SK-N-SH (cell line): Measurements from ENCODE around the gene TSPAN13. TPM values are rescaled to one million over a fixed set of nuclear protein-coding genes. Genes with fewer than 3 reads are reported as not detected.

Experiments used
- CTCF ChIA-PET: fragments of 300-600, 350-600 bp; formaldehyde crosslinking; extraction: SDS; loops from one replicate; lab custom pipeline; 2021; lab: Yijun Ruan, JAX
- POLR2A ChIA-PET: fragments of 350-600 bp; sonication (Branson Sonifier 250); formaldehyde crosslinking; extraction: SDS; loops from one replicate; lab custom pipeline; 2020; ENCODE audit warnings: antibody characterized with exemption, inconsistent platforms; lab: Yijun Ruan, JAX
- DNase-seq: peaks from one replicate; pipeline ENCODE4 v3.0.0; 2012
- H2AFZ ChIP-seq: fragments of 200-600 bp; sonication (generic); 2 replicates; pipeline ENCODE4 v1.8.1; 2016; ENCODE audit warnings: antibody characterized with exemption, mild to moderate bottlenecking, low read depth
- H3F3A ChIP-seq: fragments of 200-600 bp; sonication (generic); replicated peaks from 2 replicates; pipeline ENCODE3; 2016; ENCODE audit warnings: antibody characterized with exemption, mild to moderate bottlenecking; ENCODE audit not compliant: insufficient read depth
- H3K27ac ChIP-seq, 2 experiments: fragments of 200-500 bp in 1 of 2; fragments of 200-600 bp in 1 of 2; sonication (Bioruptor generic) in 1 of 2; sonication (generic), shearing (Covaris generic) in 1 of 2; 2 replicates each; pipeline versions ENCODE4 v1.5.1 to v1.6.1; 2014 to 2016; ENCODE audit warnings: low read depth in 2 of 2, inconsistent platforms in 1 of 2, low read length in 1 of 2, mild to moderate bottlenecking in 1 of 2, mixed read lengths in 1 of 2
- H3K27me3 ChIP-seq: fragments of 200-600 bp; sonication (generic), shearing (Covaris generic); 2 replicates; pipeline ENCODE4 v1.6.1; 2016; ENCODE audit warnings: mixed run types; ENCODE audit not compliant: insufficient read depth
- H3K36me3 ChIP-seq, 2 experiments: fragments of 200-500 bp in 1 of 2; fragments of 200-600 bp in 1 of 2; sonication (Bioruptor generic) in 1 of 2; sonication (generic) in 1 of 2; replicated peaks in 1 of 2; 2 replicates each; pipeline versions ENCODE3 to v1.5.1; 2014 to 2016; ENCODE audit warnings: low read length in 1 of 2, mild to moderate bottlenecking in 1 of 2; ENCODE audit not compliant: insufficient read depth in 2 of 2, control insufficient read depth in 1 of 2
- H3K4me1 ChIP-seq, 2 experiments: fragments of 200-500 bp in 1 of 2; fragments of 200-600 bp in 1 of 2; sonication (Bioruptor generic) in 1 of 2; sonication (generic), shearing (Covaris generic) in 1 of 2; 2 replicates each; pipeline versions ENCODE4 v1.5.1 to v1.6.1; 2014 to 2016; ENCODE audit warnings: low read depth in 1 of 2, low read length in 1 of 2, mixed run types in 1 of 2; ENCODE audit not compliant: insufficient read depth in 2 of 2, control insufficient read depth in 1 of 2
- H3K4me2 ChIP-seq: fragments of 200-600 bp; sonication (generic), shearing (Covaris generic); 2 replicates; pipeline ENCODE4 v1.6.1; 2017; ENCODE audit warnings: mixed run types
- H3K4me3 ChIP-seq, 2 experiments: fragments of 200-500 bp in 1 of 2; fragments of 200-600 bp in 1 of 2; sonication (Bioruptor generic) in 1 of 2; sonication (generic), shearing (Covaris generic) in 1 of 2; 2 replicates each; pipeline versions ENCODE4 v1.5.1 to v1.8.1; 2014 to 2016; ENCODE audit warnings: low read depth in 2 of 2, inconsistent platforms in 1 of 2, low read length in 1 of 2, mild to moderate bottlenecking in 1 of 2, mixed read lengths in 1 of 2, moderate library complexity in 1 of 2
- H3K79me2 ChIP-seq: fragments of 200-600 bp; sonication (generic); 2 replicates; pipeline ENCODE4 v1.8.1; 2017; ENCODE audit warnings: mild to moderate bottlenecking; ENCODE audit not compliant: insufficient read depth
- H3K9ac ChIP-seq: fragments of 200-600 bp; sonication (generic); 2 replicates; pipeline ENCODE4 v1.6.1; 2017; ENCODE audit warnings: mixed run types
- H3K9me2 ChIP-seq: fragments of 200-600 bp; sonication (generic); 2 replicates; pipeline ENCODE4 v1.6.1; 2017; ENCODE audit warnings: mixed run types
- H3K9me3 ChIP-seq: fragments of 200-600 bp; sonication (generic); 2 replicates; pipeline ENCODE4 v1.6.1; 2017; ENCODE audit warnings: mixed run types, mild to moderate bottlenecking, moderate library complexity
- H4K20me1 ChIP-seq: fragments of 200-600 bp; sonication (generic); 2 replicates; pipeline ENCODE4 v1.6.1; 2017; ENCODE audit warnings: mild to moderate bottlenecking, mixed run types; ENCODE audit not compliant: insufficient read depth
- ELF1 ChIP-seq: IDR thresholded peaks from 2 replicates; pipeline ENCODE4 v1.4.0; 2012
- EP300 ChIP-seq, 2 experiments: IDR thresholded peaks; 2 replicates each; pipeline versions ENCODE4 v1.4.0 to v1.6.1; 2012; ENCODE audit warnings: borderline replicate concordance in 1 of 2, low read depth in 1 of 2, low read length in 1 of 2
- FOXJ3 ChIP-seq: sonication (generic); formaldehyde crosslinking; IDR thresholded peaks from 2 replicates; pipeline ENCODE4 v1.5.1; 2020; ENCODE audit warnings: mild to moderate bottlenecking, missing genetic modification reagents
- FOXM1 ChIP-seq: IDR thresholded peaks from 2 replicates; pipeline ENCODE4 v1.4.0; 2012; ENCODE audit warnings: low read depth, mild to moderate bottlenecking
- GABPA ChIP-seq: IDR thresholded peaks from 2 replicates; pipeline ENCODE4 v1.4.0; 2012; ENCODE audit warnings: low read depth, mild to moderate bottlenecking
- NRF1 ChIP-seq: IDR thresholded peaks from 2 replicates; pipeline ENCODE4 v1.6.1; 2012; ENCODE audit warnings: low read depth, mild to moderate bottlenecking, low read length
- RAD21 ChIP-seq: IDR thresholded peaks from 2 replicates; pipeline ENCODE4 v1.6.1; 2012; ENCODE audit warnings: mild to moderate bottlenecking, low read length
- RFX5 ChIP-seq: IDR thresholded peaks from 2 replicates; pipeline ENCODE4 v1.6.1; 2012; ENCODE audit warnings: mild to moderate bottlenecking, improper control_type of control experiment, low read length
- RXRA ChIP-seq: IDR thresholded peaks from 2 replicates; pipeline ENCODE4 v1.4.0; 2012; ENCODE audit warnings: low read depth, mild to moderate bottlenecking, borderline replicate concordance
- SIN3A ChIP-seq: IDR thresholded peaks from 2 replicates; pipeline ENCODE4 v1.6.1; 2012; ENCODE audit warnings: low read depth, mild to moderate bottlenecking, low read length, moderate library complexity, borderline replicate concordance
- TAF1 ChIP-seq: IDR thresholded peaks from 2 replicates; pipeline ENCODE4 v1.6.1; 2012; ENCODE audit warnings: low read depth, mild to moderate bottlenecking, low read length, moderate library complexity, borderline replicate concordance
- TEAD4 ChIP-seq: IDR thresholded peaks from 2 replicates; pipeline ENCODE4 v1.4.0; 2012; ENCODE audit warnings: mild to moderate bottlenecking, borderline replicate concordance; ENCODE audit not compliant: insufficient read depth
- YY1 ChIP-seq: IDR thresholded peaks from 2 replicates; pipeline ENCODE4 v1.4.0; 2012; ENCODE audit warnings: low read depth, mild to moderate bottlenecking
- WGBS: methylation state at CpG from one replicate; pipeline ENCODE4 v1.1.6; 2017; ENCODE audit warnings: low lambda C conversion rate; 5-methylcytosine and 5-hydroxymethylcytosine counted together
- polyA plus RNA-seq, 3 experiments: library from polyadenylated mRNA; depleted of rRNA; stranded (reverse); fragments of >200 nt; gene quantifications; 2 replicates each; pipeline ENCODE4 v1.2.3, GENCODE V29; 2012
- TF ChIP-seq, protein P1 (sequence below): IDR thresholded peaks from 2 replicates; pipeline ENCODE4 v1.4.0; 2012; ENCODE audit warnings: low read depth, borderline replicate concordance
- TF ChIP-seq, protein P2 (sequence below): IDR thresholded peaks from 2 replicates; pipeline ENCODE4 v1.6.1; 2012; ENCODE audit warnings: mild to moderate bottlenecking, low read depth, low read length, moderate library complexity
- TF ChIP-seq, protein P3 (sequence below): fragments of 200-600 bp; sonication (generic); IDR thresholded peaks from 2 replicates; pipeline ENCODE4 v1.6.1; 2017; ENCODE audit warnings: antibody characterized with exemption, mild to moderate bottlenecking, moderate library complexity
- TF ChIP-seq, protein P4 (sequence below): IDR thresholded peaks from 2 replicates; pipeline ENCODE4; 2012

TSPAN13 gene
- polyA plus RNA-seq, 1 of the 3 experiments (the other 2 are of a cell fraction): 0.26 TPM

DNA sequence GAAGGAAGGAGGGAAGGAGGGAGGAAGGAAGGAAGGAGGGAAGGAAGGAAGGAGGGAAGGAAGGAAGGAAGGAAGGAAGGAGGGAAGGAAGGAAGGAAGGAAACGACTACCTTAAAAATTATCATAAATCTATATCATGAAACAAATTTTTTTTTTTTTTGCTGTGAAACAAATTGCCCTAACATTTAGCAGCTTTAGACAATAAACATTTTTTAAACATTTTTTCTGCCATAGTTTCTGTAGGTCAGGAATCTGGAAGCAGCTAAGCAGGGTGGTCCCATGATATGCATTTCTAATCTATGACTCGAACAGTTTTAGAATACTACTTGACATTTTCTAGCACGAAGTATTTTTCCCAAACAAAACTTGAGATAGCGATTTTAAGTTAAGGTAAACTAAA is 42.9 kb upstream of the TSPAN13 start:
- Histone ChIP-seq H3K4me2 (no peak overlapping the region), H3K79me2 (no peaks in the 10 kb centered on the region), H3K27me3 (no peaks in the 10 kb centered on the region), H2AFZ (no peak overlapping the region), H3K9me3 (no peaks in the 10 kb centered on the region), H3K27ac (no peak overlapping the region), H3K36me3 (peaks cover 11 to 15% of the 10 kb centered on the region in 2 experiments), H3F3A (peaks cover 12% of the 10 kb centered on the region), H3K4me1 (peaks cover 0 to 25% of the 10 kb centered on the region in 2 experiments; a peak in 2 of 4 replicates), H3K9ac (no peak overlapping the region), H3K4me3 (no peak overlapping the region), H3K9me2 (no peaks in the 10 kb centered on the region), H4K20me1 (no peaks in the 10 kb centered on the region)
- no peak for TF ChIP-seq ELF1
- no peak for TF ChIP-seq SIN3A
- TF ChIP-seq YY1: no peak
- TF ChIP-seq RXRA: no peak
- no peak for TF ChIP-seq FOXJ3 (CRISPR knock-in tag)
- no peak for TF ChIP-seq GABPA
- POLR2A ChIA-PET: no interaction called here
- DNase-seq: no peak
- CTCF ChIA-PET: interaction anchor here (0.7 kb wide), 1 partner anchor 177 kb away, joined by 3 read pairs; no protein-coding TSS in a partner anchor
- WGBS: 89% methylated on average over 4 of the region's 4 CpGs

DNA sequence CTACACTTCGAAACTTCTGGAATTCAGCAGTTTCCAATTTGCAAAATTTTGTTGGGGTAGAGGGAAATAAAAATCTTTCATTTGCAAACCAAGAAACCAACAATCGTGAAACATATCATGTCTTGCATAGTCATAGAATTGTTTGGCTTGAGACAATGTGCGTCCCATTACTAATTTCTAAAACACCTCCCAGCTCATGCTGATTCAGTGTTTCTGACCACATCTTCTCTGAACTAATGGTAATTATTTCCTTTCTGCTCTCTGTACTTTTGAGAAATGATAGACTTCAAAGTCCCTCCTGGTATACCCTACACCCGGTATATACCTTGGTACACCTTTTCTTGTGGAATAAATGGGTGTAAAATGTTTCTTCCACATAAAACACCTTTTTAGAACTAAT is 41.8 kb upstream of the TSPAN13 start:
- H3K27ac ChIP-seq: no peak overlapping the region
- H3K4me3 ChIP-seq: no peak overlapping the region
- no peaks in the 10 kb centered on the region for H3K9me3 ChIP-seq
- no peak overlapping the region for H2AFZ ChIP-seq
- H3K79me2 ChIP-seq: no peaks in the 10 kb centered on the region
- H3K4me1 ChIP-seq: peaks cover 0 to 25% of the 10 kb centered on the region in 2 experiments; a peak in 2 of 4 replicates
- H3K27me3 ChIP-seq: no peaks in the 10 kb centered on the region
- peaks cover 12% of the 10 kb centered on the region for H3F3A ChIP-seq
- H3K36me3 ChIP-seq: peaks cover 4 to 5% of the 10 kb centered on the region in 2 experiments
- POLR2A ChIA-PET: no interaction called here
- TF ChIP-seq GABPA (no peak), TEAD4 (no peak), FOXM1 (no peak), EP300 (IDR thresholded peaks at IDR 0.05; ENCODE audit: borderline replicate concordance in 1 of 2, low read depth in 1 of 2, low read length in 1 of 2) (no peak), RXRA (no peak), FOXJ3 (CRISPR knock-in tag) (no peak), RFX5 (no peak), YY1 (no peak), RAD21 (no peak), NRF1 (no peak), TAF1 (no peak)
- TF ChIP-seq, protein P1, sequence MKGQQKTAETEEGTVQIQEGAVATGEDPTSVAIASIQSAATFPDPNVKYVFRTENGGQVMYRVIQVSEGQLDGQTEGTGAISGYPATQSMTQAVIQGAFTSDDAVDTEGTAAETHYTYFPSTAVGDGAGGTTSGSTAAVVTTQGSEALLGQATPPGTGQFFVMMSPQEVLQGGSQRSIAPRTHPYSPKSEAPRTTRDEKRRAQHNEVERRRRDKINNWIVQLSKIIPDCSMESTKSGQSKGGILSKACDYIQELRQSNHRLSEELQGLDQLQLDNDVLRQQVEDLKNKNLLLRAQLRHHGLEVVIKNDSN: no peak
- TF ChIP-seq, protein P2, sequence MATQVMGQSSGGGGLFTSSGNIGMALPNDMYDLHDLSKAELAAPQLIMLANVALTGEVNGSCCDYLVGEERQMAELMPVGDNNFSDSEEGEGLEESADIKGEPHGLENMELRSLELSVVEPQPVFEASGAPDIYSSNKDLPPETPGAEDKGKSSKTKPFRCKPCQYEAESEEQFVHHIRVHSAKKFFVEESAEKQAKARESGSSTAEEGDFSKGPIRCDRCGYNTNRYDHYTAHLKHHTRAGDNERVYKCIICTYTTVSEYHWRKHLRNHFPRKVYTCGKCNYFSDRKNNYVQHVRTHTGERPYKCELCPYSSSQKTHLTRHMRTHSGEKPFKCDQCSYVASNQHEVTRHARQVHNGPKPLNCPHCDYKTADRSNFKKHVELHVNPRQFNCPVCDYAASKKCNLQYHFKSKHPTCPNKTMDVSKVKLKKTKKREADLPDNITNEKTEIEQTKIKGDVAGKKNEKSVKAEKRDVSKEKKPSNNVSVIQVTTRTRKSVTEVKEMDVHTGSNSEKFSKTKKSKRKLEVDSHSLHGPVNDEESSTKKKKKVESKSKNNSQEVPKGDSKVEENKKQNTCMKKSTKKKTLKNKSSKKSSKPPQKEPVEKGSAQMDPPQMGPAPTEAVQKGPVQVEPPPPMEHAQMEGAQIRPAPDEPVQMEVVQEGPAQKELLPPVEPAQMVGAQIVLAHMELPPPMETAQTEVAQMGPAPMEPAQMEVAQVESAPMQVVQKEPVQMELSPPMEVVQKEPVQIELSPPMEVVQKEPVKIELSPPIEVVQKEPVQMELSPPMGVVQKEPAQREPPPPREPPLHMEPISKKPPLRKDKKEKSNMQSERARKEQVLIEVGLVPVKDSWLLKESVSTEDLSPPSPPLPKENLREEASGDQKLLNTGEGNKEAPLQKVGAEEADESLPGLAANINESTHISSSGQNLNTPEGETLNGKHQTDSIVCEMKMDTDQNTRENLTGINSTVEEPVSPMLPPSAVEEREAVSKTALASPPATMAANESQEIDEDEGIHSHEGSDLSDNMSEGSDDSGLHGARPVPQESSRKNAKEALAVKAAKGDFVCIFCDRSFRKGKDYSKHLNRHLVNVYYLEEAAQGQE: no peak
- TF ChIP-seq, protein P3, sequence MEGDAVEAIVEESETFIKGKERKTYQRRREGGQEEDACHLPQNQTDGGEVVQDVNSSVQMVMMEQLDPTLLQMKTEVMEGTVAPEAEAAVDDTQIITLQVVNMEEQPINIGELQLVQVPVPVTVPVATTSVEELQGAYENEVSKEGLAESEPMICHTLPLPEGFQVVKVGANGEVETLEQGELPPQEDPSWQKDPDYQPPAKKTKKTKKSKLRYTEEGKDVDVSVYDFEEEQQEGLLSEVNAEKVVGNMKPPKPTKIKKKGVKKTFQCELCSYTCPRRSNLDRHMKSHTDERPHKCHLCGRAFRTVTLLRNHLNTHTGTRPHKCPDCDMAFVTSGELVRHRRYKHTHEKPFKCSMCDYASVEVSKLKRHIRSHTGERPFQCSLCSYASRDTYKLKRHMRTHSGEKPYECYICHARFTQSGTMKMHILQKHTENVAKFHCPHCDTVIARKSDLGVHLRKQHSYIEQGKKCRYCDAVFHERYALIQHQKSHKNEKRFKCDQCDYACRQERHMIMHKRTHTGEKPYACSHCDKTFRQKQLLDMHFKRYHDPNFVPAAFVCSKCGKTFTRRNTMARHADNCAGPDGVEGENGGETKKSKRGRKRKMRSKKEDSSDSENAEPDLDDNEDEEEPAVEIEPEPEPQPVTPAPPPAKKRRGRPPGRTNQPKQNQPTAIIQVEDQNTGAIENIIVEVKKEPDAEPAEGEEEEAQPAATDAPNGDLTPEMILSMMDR: no peak
- TF ChIP-seq, protein P4, sequence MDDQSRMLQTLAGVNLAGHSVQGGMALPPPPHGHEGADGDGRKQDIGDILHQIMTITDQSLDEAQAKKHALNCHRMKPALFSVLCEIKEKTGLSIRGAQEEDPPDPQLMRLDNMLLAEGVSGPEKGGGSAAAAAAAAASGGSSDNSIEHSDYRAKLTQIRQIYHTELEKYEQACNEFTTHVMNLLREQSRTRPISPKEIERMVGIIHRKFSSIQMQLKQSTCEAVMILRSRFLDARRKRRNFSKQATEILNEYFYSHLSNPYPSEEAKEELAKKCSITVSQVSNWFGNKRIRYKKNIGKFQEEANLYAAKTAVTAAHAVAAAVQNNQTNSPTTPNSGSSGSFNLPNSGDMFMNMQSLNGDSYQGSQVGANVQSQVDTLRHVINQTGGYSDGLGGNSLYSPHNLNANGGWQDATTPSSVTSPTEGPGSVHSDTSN: no peak
- H4K20me1 ChIP-seq: no peaks in the 10 kb centered on the region
- WGBS: 88% methylated on average over 4 of the region's 4 CpGs
- no peak for DNase-seq
- CTCF ChIA-PET: no interaction called here
- no peak overlapping the region for H3K4me2 ChIP-seq
- H3K9me2 ChIP-seq: no peaks in the 10 kb centered on the region
- no peak overlapping the region for H3K9ac ChIP-seq
